Hepatic stellate cell (primary cell): ENCODE results near the gene ADGRG3.
"Not testable (repeated sequence)": the region's sequence is repeated elsewhere in the genome, so short reads cannot be mapped to it uniquely, and the experiment has no call there.

Source experiments
- DNase-seq: peaks from one replicate; pipeline ENCODE4 v3.0.0; 2011; ENCODE audit warnings: low spot score

The ADGRG3 gene

GRCh38 chr16:57721356-57722209 is 53.5 kb downstream of the ADGRG3 start:
- DNase-seq = no peak

- no peak for DNase-seq
These were observed 54.0 kb downstream of the ADGRG3 start for GRCh38 chr16:57722210-57722499.

- DNase-seq = no peak
These were observed 54.5 kb downstream of the ADGRG3 start for GRCh38 chr16:57722651-57723050.

- DNase-seq = no peak
These were observed 55.1 kb downstream of the ADGRG3 start for GRCh38 chr16:57723170-57723569.

GRCh38 chr16:57724531-57724930 is 56.4 kb downstream of the ADGRG3 start:
- DNase-seq = no peak

GRCh38 chr16:57725151-57725550 is 57.0 kb downstream of the ADGRG3 start:
- DNase-seq = peak; percentile 30

GRCh38 chr16:57725554-57725953 is 57.4 kb downstream of the ADGRG3 start:
- no peak for DNase-seq

GRCh38 chr16:57725976-57726375 is 57.9 kb downstream of the ADGRG3 start:
- no peak for DNase-seq

GRCh38 chr16:57726433-57726947 is 58.4 kb downstream of the ADGRG3 start:
- DNase-seq = no peak

GRCh38 chr16:57727610-57728009 is 59.5 kb downstream of the ADGRG3 start:
- DNase-seq = no peak

- no peak for DNase-seq
These were observed 60.5 kb downstream of the ADGRG3 start for GRCh38 chr16:57728336-57729181.

- no peak for DNase-seq
These were observed 61.0 kb downstream of the ADGRG3 start for GRCh38 chr16:57729182-57729484.

GRCh38 chr16:57729852-57730251 is 61.7 kb downstream of the ADGRG3 start:
- DNase-seq = not testable (repeated sequence)

- no peak for DNase-seq
These were observed 62.9 kb downstream of the ADGRG3 start for GRCh38 chr16:57730771-57731730.

- DNase-seq = peak; percentile 45
These were observed 63.9 kb downstream of the ADGRG3 start for GRCh38 chr16:57732037-57732436.

GRCh38 chr16:57732714-57733113 is 64.6 kb downstream of the ADGRG3 start:
- no peak for DNase-seq

GRCh38 chr16:57734308-57734924 is 66.3 kb downstream of the ADGRG3 start:
- no peak for DNase-seq

- DNase-seq = peak; percentile 100
These were observed 67.0 kb downstream of the ADGRG3 start for GRCh38 chr16:57734925-57735754.

- no peak for DNase-seq
These were observed 67.8 kb downstream of the ADGRG3 start, which contains the start of gene KATNB1 for GRCh38 chr16:57735755-57736418. Gene KATNB1 (plus strand): TSS chr16:57735770. CDS start chr16:57737244, 1,474 bp downstream.
